Measurements from ENCODE around the gene IMPA2. TPM values are rescaled to one million over a fixed set of nuclear protein-coding genes. Genes with fewer than 3 reads are reported as not detected.
A peak's percentile ranks its signal among the peaks of the same experiment; 100 is the strongest.

Gene IMPA2
- total and polyA plus RNA-seq, 2 of the 13 experiments (the other 11 are each of a cell fraction or from before 2014, with no cell fraction given) = 37.8 to 71.8 TPM

DNA sequence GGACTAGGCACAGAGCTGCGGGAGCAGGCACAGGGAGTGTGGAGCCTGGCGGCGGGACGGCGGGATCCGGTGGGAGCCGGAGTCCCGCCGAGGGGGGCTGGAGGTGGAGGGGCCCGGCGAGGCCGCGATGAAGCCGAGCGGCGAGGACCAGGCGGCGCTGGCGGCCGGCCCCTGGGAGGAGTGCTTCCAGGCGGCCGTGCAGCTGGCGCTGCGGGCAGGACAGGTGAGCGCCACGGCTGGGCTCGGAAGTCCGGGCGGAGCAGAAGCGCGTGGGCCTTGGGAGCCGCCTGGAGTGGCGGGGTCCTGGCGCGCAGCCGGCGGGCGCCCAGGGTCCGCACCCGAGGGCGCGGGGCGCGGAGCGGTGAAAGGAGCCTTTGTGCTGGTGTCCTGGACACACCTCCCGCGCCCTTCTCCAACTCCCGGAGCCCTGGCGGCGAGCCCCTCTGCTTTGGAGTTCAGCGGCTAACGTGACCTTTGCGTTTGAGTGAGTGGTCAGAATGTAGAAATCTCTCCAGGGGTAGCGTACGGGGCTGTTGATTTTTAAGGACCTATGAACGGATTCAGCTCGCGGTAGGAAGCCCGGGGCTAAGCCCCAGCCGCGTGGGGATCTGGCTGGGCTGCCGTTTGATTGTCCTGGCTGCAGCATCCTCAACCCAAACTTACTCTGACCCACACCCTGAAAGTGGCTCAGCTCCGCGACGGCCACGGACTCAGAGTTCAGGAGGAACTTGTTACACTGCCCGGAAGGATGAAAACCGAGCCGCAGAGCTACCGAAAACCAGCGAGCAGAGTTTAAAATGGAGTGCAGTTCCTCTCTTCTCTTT is 448 bp downstream of the IMPA2 start (continued):
- peak; percentile 58 for TF ChIP-seq HNF4A (CRISPR knock-in tag; IDR thresholded peaks at IDR 0.05)
- peak; percentile 7; the same call in 1 of the 2 replicates for TF ChIP-seq SAP130 (CRISPR knock-in tag; IDR thresholded peaks at IDR 0.05; ENCODE audit: low read depth)
- TF ChIP-seq, protein P1, sequence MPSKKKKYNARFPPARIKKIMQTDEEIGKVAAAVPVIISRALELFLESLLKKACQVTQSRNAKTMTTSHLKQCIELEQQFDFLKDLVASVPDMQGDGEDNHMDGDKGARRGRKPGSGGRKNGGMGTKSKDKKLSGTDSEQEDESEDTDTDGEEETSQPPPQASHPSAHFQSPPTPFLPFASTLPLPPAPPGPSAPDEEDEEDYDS (CRISPR knock-in tag; IDR thresholded peaks at IDR 0.05) = no peak
- TF ChIP-seq ZSCAN30 (CRISPR knock-in tag; IDR thresholded peaks at IDR 0.05) = no peak
- TF ChIP-seq ZNF160 (CRISPR knock-in tag; IDR thresholded peaks at IDR 0.05) = peak; percentile 33; the same call in 1 of the 2 replicates
- peak; percentile 18; the same call in 1 of the 2 replicates for TF ChIP-seq PHF20 (CRISPR knock-in tag; IDR thresholded peaks at IDR 0.05)
- TF ChIP-seq, protein P2, sequence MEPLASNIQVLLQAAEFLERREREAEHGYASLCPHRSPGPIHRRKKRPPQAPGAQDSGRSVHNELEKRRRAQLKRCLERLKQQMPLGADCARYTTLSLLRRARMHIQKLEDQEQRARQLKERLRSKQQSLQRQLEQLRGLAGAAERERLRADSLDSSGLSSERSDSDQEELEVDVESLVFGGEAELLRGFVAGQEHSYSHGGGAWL (CRISPR knock-in tag; IDR thresholded peaks at IDR 0.05) = 0 out of 2 replicates have a peak, but pooled peaks have one; percentile 24
- TF ChIP-seq, protein P3, sequence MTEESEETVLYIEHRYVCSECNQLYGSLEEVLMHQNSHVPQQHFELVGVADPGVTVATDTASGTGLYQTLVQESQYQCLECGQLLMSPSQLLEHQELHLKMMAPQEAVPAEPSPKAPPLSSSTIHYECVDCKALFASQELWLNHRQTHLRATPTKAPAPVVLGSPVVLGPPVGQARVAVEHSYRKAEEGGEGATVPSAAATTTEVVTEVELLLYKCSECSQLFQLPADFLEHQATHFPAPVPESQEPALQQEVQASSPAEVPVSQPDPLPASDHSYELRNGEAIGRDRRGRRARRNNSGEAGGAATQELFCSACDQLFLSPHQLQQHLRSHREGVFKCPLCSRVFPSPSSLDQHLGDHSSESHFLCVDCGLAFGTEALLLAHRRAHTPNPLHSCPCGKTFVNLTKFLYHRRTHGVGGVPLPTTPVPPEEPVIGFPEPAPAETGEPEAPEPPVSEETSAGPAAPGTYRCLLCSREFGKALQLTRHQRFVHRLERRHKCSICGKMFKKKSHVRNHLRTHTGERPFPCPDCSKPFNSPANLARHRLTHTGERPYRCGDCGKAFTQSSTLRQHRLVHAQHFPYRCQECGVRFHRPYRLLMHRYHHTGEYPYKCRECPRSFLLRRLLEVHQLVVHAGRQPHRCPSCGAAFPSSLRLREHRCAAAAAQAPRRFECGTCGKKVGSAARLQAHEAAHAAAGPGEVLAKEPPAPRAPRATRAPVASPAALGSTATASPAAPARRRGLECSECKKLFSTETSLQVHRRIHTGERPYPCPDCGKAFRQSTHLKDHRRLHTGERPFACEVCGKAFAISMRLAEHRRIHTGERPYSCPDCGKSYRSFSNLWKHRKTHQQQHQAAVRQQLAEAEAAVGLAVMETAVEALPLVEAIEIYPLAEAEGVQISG (CRISPR knock-in tag; IDR thresholded peaks at IDR 0.05) = peak; percentile 35
- TF ChIP-seq ZNF20 (CRISPR knock-in tag; IDR thresholded peaks at IDR 0.05) = no peak
- peak; percentile 54 for TF ChIP-seq RARA (CRISPR knock-in tag; IDR thresholded peaks at IDR 0.05)
- TF ChIP-seq FOXA3 (CRISPR knock-in tag; IDR thresholded peaks at IDR 0.05) = no peak
- 0 out of 2 replicates have a peak, but pooled peaks have one; percentile 31 for TF ChIP-seq KDM2A (CRISPR knock-in tag; IDR thresholded peaks at IDR 0.05; ENCODE audit: borderline replicate concordance, low read depth)
- peak; percentile 43; the same call in 1 of the 2 replicates for TF ChIP-seq HOXA3 (CRISPR knock-in tag; IDR thresholded peaks at IDR 0.05)
- peak; percentile 11; the same call in 1 of the 2 replicates for TF ChIP-seq ZNF451 (CRISPR knock-in tag; IDR thresholded peaks at IDR 0.05)
- TF ChIP-seq ZNF275 (CRISPR knock-in tag; IDR thresholded peaks at IDR 0.05; ENCODE audit: borderline replicate concordance) = no peak
- 0 out of 2 replicates have a peak, but pooled peaks have one; percentile 18 for TF ChIP-seq ISL2 (CRISPR knock-in tag; IDR thresholded peaks at IDR 0.05)
- no peak for TF ChIP-seq MZF1 (CRISPR knock-in tag; IDR thresholded peaks at IDR 0.05; ENCODE audit: borderline replicate concordance)
- TF ChIP-seq ZFP36 (IDR thresholded peaks at IDR 0.05; ENCODE audit: borderline replicate concordance, low read depth, low read length, partially characterized antibody) = no peak
- TF ChIP-seq GLI4 (CRISPR knock-in tag; IDR thresholded peaks at IDR 0.05; ENCODE audit: borderline replicate concordance) = 0 out of 2 replicates have a peak, but pooled peaks have one; percentile 47
- TF ChIP-seq RFX1 (IDR thresholded peaks at IDR 0.05) = no peak
- TF ChIP-seq, protein P4, sequence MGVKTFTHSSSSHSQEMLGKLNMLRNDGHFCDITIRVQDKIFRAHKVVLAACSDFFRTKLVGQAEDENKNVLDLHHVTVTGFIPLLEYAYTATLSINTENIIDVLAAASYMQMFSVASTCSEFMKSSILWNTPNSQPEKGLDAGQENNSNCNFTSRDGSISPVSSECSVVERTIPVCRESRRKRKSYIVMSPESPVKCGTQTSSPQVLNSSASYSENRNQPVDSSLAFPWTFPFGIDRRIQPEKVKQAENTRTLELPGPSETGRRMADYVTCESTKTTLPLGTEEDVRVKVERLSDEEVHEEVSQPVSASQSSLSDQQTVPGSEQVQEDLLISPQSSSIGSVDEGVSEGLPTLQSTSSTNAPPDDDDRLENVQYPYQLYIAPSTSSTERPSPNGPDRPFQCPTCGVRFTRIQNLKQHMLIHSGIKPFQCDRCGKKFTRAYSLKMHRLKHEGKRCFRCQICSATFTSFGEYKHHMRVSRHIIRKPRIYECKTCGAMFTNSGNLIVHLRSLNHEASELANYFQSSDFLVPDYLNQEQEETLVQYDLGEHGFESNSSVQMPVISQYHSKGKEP (CRISPR knock-in tag; IDR thresholded peaks at IDR 0.05) = no peak
- peak; percentile 39 for TF ChIP-seq MEIS2 (CRISPR knock-in tag; IDR thresholded peaks at IDR 0.05)
- 0 out of 2 replicates have a peak, but pooled peaks have one; percentile 32 for TF ChIP-seq SNAI1 (CRISPR knock-in tag; IDR thresholded peaks at IDR 0.05; ENCODE audit: borderline replicate concordance)

Measured in HepG2 (cell line).